HepG2 (cell line): ENCODE data around the gene SLC7A11.

Source experiments
- CBFB ChIP-seq: sonication (generic); formaldehyde crosslinking; IDR thresholded peaks from 2 replicates; pipeline ENCODE4 v1.4.0; 2020; ENCODE audit warnings: missing genetic modification reagents
- CREM ChIP-seq, 2 experiments: sonication (generic) in 1 of 2; formaldehyde crosslinking in 1 of 2; IDR thresholded peaks; 2 replicates each; pipeline versions ENCODE4 v1.4.0 to v1.6.1; 2016 to 2020; ENCODE audit warnings: antibody characterized with exemption in 1 of 2, mild to moderate bottlenecking in 1 of 2, missing genetic modification reagents in 1 of 2
- CTCF ChIP-seq: sonication (generic); formaldehyde crosslinking; IDR thresholded peaks from 2 replicates; pipeline ENCODE4 v1.5.0; 2020; ENCODE audit warnings: mild to moderate bottlenecking, missing genetic modification reagents, moderate library complexity
- EP300 ChIP-seq, 3 experiments: sonication (generic) in 1 of 3; formaldehyde crosslinking in 1 of 3; IDR thresholded peaks; 2 replicates each; pipeline versions ENCODE4 v1.5.1 to v1.6.1; 2011 to 2020; ENCODE audit warnings: low read depth in 2 of 3, low read length in 2 of 3, borderline replicate concordance in 1 of 3, improper control_type of control experiment in 1 of 3, mild to moderate bottlenecking in 1 of 3, missing genetic modification reagents in 1 of 3, moderate library complexity in 1 of 3
- EZH2 ChIP-seq: conservative IDR thresholded peaks from 2 replicates; pipeline ENCODE4 v1.6.1; 2012; ENCODE audit warnings: mild to moderate bottlenecking, low read depth, low read length, moderate library complexity
- HDAC6 ChIP-seq: fragments of 200-600 bp; sonication (generic); IDR thresholded peaks from 2 replicates; pipeline ENCODE4 v1.7.0; 2017; ENCODE audit warnings: mild to moderate bottlenecking, antibody characterized with exemption, low read length, low read depth
- HNRNPUL1 ChIP-seq: fragments of 200-400 bp; formaldehyde crosslinking; IDR thresholded peaks from 2 replicates; pipeline ENCODE4 v1.6.1; 2017; ENCODE audit warnings: low read depth, mild to moderate bottlenecking, low read length, moderate library complexity
- MAFF ChIP-seq: IDR thresholded peaks from 2 replicates; pipeline ENCODE4 v1.6.1; 2011; ENCODE audit warnings: low read depth, low read length, improper control_type of control experiment
- MYNN ChIP-seq: sonication (generic); formaldehyde crosslinking; IDR thresholded peaks from 2 replicates; pipeline ENCODE4 v1.4.0; 2020; ENCODE audit warnings: mild to moderate bottlenecking, low read depth, missing genetic modification reagents
- POLR2A ChIP-seq, 2 experiments: IDR thresholded peaks; 2 replicates each; pipeline ENCODE4 v1.6.1; 2011; ENCODE audit warnings: low read depth in 2 of 2, low read length in 2 of 2, mild to moderate bottlenecking in 1 of 2, moderate library complexity in 1 of 2; ENCODE audit not compliant: insufficient read depth in 1 of 2
- RAD21 ChIP-seq: fragments of 450-650 bp; formaldehyde crosslinking; IDR thresholded peaks from 2 replicates; pipeline ENCODE4 v1.5.0; 2020; ENCODE audit warnings: mild to moderate bottlenecking
- TF ChIP-seq, protein P1 (sequence below): sonication (generic); formaldehyde crosslinking; conservative IDR thresholded peaks from 2 replicates; pipeline ENCODE4 v1.4.0; 2020; ENCODE audit warnings: missing genetic modification reagents

DNA sequence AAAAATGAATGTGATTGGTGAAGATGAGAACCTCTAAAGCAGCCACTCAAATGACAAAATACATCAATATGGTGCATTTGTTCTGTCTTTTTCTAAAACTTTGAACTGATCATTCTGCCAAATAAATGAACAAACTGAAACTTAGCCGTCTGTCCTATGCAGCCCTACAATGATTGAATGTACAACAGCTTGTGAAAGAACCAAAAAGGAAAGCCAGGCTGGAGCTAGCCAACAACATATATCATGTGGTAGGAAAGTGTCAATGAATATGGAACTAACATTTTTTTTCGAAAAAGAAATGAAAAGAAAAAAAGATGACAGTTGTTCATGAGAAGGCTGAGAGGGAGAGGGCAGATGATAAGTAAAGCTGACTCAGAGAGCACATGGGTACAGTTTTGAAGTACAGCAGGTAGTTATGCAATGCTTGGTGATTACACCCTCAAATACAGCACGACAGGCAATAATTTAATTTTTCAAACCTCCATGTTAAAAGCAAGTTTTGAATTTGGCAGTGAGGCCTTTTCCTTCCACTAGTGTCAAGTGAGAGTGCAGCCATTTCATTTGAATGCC lies 21.2 kb upstream of the SLC7A11 start:
- TF ChIP-seq RAD21 = no peak
- TF ChIP-seq CREM (IDR thresholded peaks at IDR 0.05) = no peak
- TF ChIP-seq CREM (CRISPR knock-in tag; IDR thresholded peaks at IDR 0.05) = no peak
- TF ChIP-seq MYNN (CRISPR knock-in tag) = no peak
- TF ChIP-seq CBFB (CRISPR knock-in tag) = no peak
- no peak for TF ChIP-seq POLR2A (IDR thresholded peaks at IDR 0.05; ENCODE audit: insufficient read depth in 1 of 2, low read depth in 2 of 2, low read length in 2 of 2)
- TF ChIP-seq, protein P1, sequence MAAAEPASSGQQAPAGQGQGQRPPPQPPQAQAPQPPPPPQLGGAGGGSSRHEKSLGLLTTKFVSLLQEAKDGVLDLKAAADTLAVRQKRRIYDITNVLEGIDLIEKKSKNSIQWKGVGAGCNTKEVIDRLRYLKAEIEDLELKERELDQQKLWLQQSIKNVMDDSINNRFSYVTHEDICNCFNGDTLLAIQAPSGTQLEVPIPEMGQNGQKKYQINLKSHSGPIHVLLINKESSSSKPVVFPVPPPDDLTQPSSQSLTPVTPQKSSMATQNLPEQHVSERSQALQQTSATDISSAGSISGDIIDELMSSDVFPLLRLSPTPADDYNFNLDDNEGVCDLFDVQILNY (CRISPR knock-in tag) = no peak
- no peak for TF ChIP-seq MAFF
- no peak for TF ChIP-seq CTCF
- no peak for TF ChIP-seq HNRNPUL1
- no peak for TF ChIP-seq EP300 (IDR thresholded peaks at IDR 0.05; ENCODE audit: low read depth in 2 of 2, low read length in 2 of 2)
- no peak for TF ChIP-seq EP300 (CRISPR knock-in tag; IDR thresholded peaks at IDR 0.05; ENCODE audit: borderline replicate concordance)
- TF ChIP-seq EZH2 = no peak
- TF ChIP-seq HDAC6 = no peak
